Neural progenitor cell (in vitro differentiated cells): Measurements from ENCODE around the gene ARHGAP23.

Experiments
- EZH2phosphoT487 ChIP-seq: fragments of 200-600 bp; sonication (generic); IDR thresholded peaks from 2 replicates; pipeline ENCODE4 v1.6.1; 2017; ENCODE audit warnings: antibody characterized with exemption
- TF ChIP-seq, protein P1 (sequence below): fragments of 200-600 bp; sonication (generic); IDR thresholded peaks from 2 replicates; pipeline ENCODE4 v1.5.1; 2017; ENCODE audit warnings: antibody characterized with exemption, mild to moderate bottlenecking

- TF ChIP-seq, protein P1, sequence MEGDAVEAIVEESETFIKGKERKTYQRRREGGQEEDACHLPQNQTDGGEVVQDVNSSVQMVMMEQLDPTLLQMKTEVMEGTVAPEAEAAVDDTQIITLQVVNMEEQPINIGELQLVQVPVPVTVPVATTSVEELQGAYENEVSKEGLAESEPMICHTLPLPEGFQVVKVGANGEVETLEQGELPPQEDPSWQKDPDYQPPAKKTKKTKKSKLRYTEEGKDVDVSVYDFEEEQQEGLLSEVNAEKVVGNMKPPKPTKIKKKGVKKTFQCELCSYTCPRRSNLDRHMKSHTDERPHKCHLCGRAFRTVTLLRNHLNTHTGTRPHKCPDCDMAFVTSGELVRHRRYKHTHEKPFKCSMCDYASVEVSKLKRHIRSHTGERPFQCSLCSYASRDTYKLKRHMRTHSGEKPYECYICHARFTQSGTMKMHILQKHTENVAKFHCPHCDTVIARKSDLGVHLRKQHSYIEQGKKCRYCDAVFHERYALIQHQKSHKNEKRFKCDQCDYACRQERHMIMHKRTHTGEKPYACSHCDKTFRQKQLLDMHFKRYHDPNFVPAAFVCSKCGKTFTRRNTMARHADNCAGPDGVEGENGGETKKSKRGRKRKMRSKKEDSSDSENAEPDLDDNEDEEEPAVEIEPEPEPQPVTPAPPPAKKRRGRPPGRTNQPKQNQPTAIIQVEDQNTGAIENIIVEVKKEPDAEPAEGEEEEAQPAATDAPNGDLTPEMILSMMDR, result no peak
- TF ChIP-seq EZH2phosphoT487, result no peak
These were observed 110.6 kb downstream of the ARHGAP23 start for GRCh38 chr17:38538906-38539305.
